Endothelial cell of umbilical vein (primary cell): ENCODE data around the gene AUH. TPM values are rescaled to one million over a fixed set of nuclear protein-coding genes. Genes with fewer than 3 reads are reported as not detected.

Experiments
- BruUV-seq: library from RNA; stranded (reverse); fragments of 400-500 nt; replicated peaks from 2 replicates; lab custom pipeline; 2021; lab: Mats Ljungman, UMichigan
- CTCF ChIA-PET: fragments of 300-600, 350-600 bp; sonication (Branson Sonifier 250); formaldehyde crosslinking; loops from one replicate; lab custom pipeline; 2021; ENCODE audit warnings: antibody characterized with exemption, inconsistent platforms; lab: Charles Lee
- POLR2A ChIA-PET: fragments of 300-600, 350-600 bp; sonication (Branson Sonifier 250); formaldehyde crosslinking; loops from one replicate; lab custom pipeline; 2021; ENCODE audit warnings: antibody characterized with exemption, inconsistent platforms; lab: Charles Lee
- DNase-seq: peaks from one replicate; pipeline ENCODE4 v3.0.0-alpha.2; 2011; ENCODE audit warnings: low read depth, low spot score
- FAIRE-seq: peaks from 2 replicates; lab custom pipeline; 2011; peaks lifted over from hg19 to GRCh38; lab: Jason Lieb, UNC
- H2AFZ ChIP-seq: 2 replicates; pipeline ENCODE4 v1.6.0; 2012; ENCODE audit warnings: low read depth, low read length, control low read depth, inconsistent platforms
- H3K27ac ChIP-seq: 2 replicates; pipeline ENCODE4 v1.5.1; 2011; ENCODE audit warnings: low read depth, mild to moderate bottlenecking, control low read depth, low read length, moderate library complexity; ENCODE audit not compliant: insufficient read depth
- H3K27me3 ChIP-seq, 2 experiments: 2 replicates each; pipeline versions ENCODE4 v1.6.0 to v1.6.1; 2011; ENCODE audit warnings: low read length in 2 of 2, mixed read lengths in 1 of 2; ENCODE audit not compliant: control insufficient read depth in 2 of 2, insufficient read depth in 2 of 2
- H3K36me3 ChIP-seq, 2 experiments: 2 replicates in 1 of 2; 3 replicates in 1 of 2; pipeline ENCODE4 v1.5.1; 2011; ENCODE audit warnings: low read length in 2 of 2, mild to moderate bottlenecking in 1 of 2, moderate library complexity in 1 of 2; ENCODE audit not compliant: control insufficient read depth in 2 of 2, insufficient read depth in 2 of 2; ENCODE audit errors: extremely low read depth in 1 of 2
- H3K4me1 ChIP-seq: 3 replicates; pipeline ENCODE4 v1.5.1; 2011; ENCODE audit warnings: mild to moderate bottlenecking, low read length; ENCODE audit not compliant: control insufficient read depth, insufficient read depth; ENCODE audit errors: extremely low read depth
- H3K4me2 ChIP-seq: 2 replicates; pipeline ENCODE4 v1.6.1; 2011; ENCODE audit warnings: low read length, control low read depth, mixed read lengths; ENCODE audit not compliant: insufficient read depth
- H3K4me3 ChIP-seq, 3 experiments: fragments of 200-600 bp in 1 of 3; sonication (generic), shearing (Covaris generic) in 1 of 3; replicated peaks in 1 of 3; 2 replicates each; pipeline ENCODE4 v1.5.1; 2011 to 2016; ENCODE audit warnings: control low read depth in 3 of 3, low read length in 3 of 3, mild to moderate bottlenecking in 2 of 3, inconsistent platforms in 1 of 3, low read depth in 1 of 3, moderate library complexity in 1 of 3; ENCODE audit not compliant: insufficient read depth in 1 of 3
- H3K79me2 ChIP-seq: 2 replicates; pipeline ENCODE4 v1.6.0; 2012; ENCODE audit warnings: low read length, inconsistent platforms; ENCODE audit not compliant: control insufficient read depth, insufficient read depth
- H3K9ac ChIP-seq: replicated peaks from 2 replicates; pipeline ENCODE3; 2011; ENCODE audit warnings: low read length, control low read depth; ENCODE audit not compliant: insufficient read depth; ENCODE audit errors: extremely low read depth
- H3K9me1 ChIP-seq: replicated peaks from 3 replicates; pipeline ENCODE4 v1.6.0; 2011; ENCODE audit warnings: mild to moderate bottlenecking, low read length; ENCODE audit not compliant: control insufficient read depth, insufficient read depth; ENCODE audit errors: extremely low read depth
- H3K9me3 ChIP-seq: replicated peaks from 2 replicates; pipeline ENCODE4 v1.5.1; 2012; ENCODE audit warnings: low read length, inconsistent platforms; ENCODE audit not compliant: control insufficient read depth, insufficient read depth
- H4K20me1 ChIP-seq: replicated peaks from 2 replicates; pipeline ENCODE3; 2011; ENCODE audit warnings: mild to moderate bottlenecking, low read length; ENCODE audit not compliant: control insufficient read depth, insufficient read depth; ENCODE audit errors: extremely low read depth
- EZH2 ChIP-seq: IDR thresholded peaks from 2 replicates; pipeline ENCODE4 v1.6.1; 2012; ENCODE audit warnings: borderline replicate concordance, low read depth, mild to moderate bottlenecking, moderate library complexity, low read length, inconsistent platforms; ENCODE audit not compliant: severe bottlenecking
- FOS ChIP-seq: IDR thresholded peaks from 2 replicates; pipeline ENCODE4 v1.6.1; 2011; ENCODE audit warnings: mild to moderate bottlenecking, low read length, moderate library complexity, borderline replicate concordance; ENCODE audit not compliant: insufficient read depth
- GATA2 ChIP-seq: IDR thresholded peaks from 2 replicates; pipeline ENCODE4 v1.7.0; 2011; ENCODE audit warnings: low read depth, mild to moderate bottlenecking, moderate library complexity, mixed read lengths, low read length; ENCODE audit not compliant: insufficient read length, insufficient read depth
- JUN ChIP-seq: IDR thresholded peaks from 2 replicates; pipeline ENCODE4 v1.6.1; 2011; ENCODE audit warnings: borderline replicate concordance, low read depth; ENCODE audit not compliant: insufficient read length, insufficient read depth
- MYC ChIP-seq: IDR thresholded peaks from one replicate; pipeline ENCODE4 v1.6.1; 2011; ENCODE audit warnings: mild to moderate bottlenecking, low read depth, low read length
- POLR2A ChIP-seq: IDR thresholded peaks from 2 replicates; pipeline ENCODE4 v1.6.1; 2012; ENCODE audit warnings: low read depth, mild to moderate bottlenecking, control low read depth, low read length
- POLR2AphosphoS5 ChIP-seq: IDR thresholded peaks from 2 replicates; pipeline ENCODE4 v1.6.1; 2012; ENCODE audit warnings: low read depth, mild to moderate bottlenecking, control low read depth, low read length, moderate library complexity; ENCODE audit not compliant: insufficient read depth
- dilution Hi-C: fragments of 300-500 bp; cut with MboI; formaldehyde crosslinking; loops from one replicate; pipeline ENCODE4 v1.15.0; 2019; ENCODE audit warnings: low sequenced_read_pairs; ENCODE audit not compliant: extremely low pct_ligation_motif_present
- intact Hi-C: fragments of 100-400 bp; cut with micrococcal nuclease; formaldehyde crosslinking; loops from one replicate; pipeline ENCODE4 v1.10.0; 2022
- polyA plus RNA-seq, 4 experiments: library from polyadenylated mRNA; depleted of rRNA in 3 of 4; stranded (reverse) in 3 of 4; unstranded in 1 of 4; fragments of >200 nt; gene quantifications; 2 replicates each; pipeline versions ENCODE4 v1.2.1 to v1.2.3, GENCODE V29; 2011 to 2012; ENCODE audit warnings: missing spikeins in 1 of 4
- total RNA-seq: library from RNA; stranded (reverse); gene quantifications from 2 replicates; pipeline ENCODE4 v1.2.3, GENCODE V29; 2021
- TF ChIP-seq, protein P1 (sequence below), 2 donors: IDR thresholded peaks; 1 replicate in 1 of 2; 2 replicates in 1 of 2; pipeline ENCODE4 v1.5.1; 2011; ENCODE audit warnings: low read length in 2 of 2, mild to moderate bottlenecking in 2 of 2, moderate library complexity in 2 of 2, control low read depth in 1 of 2, inconsistent platforms in 1 of 2, low read depth in 1 of 2; ENCODE audit not compliant: insufficient read depth in 1 of 2; ENCODE audit errors: extremely low read depth in 1 of 2
- TF ChIP-seq, protein P2 (sequence below): IDR thresholded peaks from 2 replicates; pipeline ENCODE4 v1.6.1; 2011; ENCODE audit not compliant: insufficient read depth, insufficient read length

AUH gene
- total and polyA plus RNA-seq, 2 donors (not counting 3 experiments of a cell fraction or from before 2014, with no cell fraction given), result 2.3 to 9.2 TPM

DNA sequence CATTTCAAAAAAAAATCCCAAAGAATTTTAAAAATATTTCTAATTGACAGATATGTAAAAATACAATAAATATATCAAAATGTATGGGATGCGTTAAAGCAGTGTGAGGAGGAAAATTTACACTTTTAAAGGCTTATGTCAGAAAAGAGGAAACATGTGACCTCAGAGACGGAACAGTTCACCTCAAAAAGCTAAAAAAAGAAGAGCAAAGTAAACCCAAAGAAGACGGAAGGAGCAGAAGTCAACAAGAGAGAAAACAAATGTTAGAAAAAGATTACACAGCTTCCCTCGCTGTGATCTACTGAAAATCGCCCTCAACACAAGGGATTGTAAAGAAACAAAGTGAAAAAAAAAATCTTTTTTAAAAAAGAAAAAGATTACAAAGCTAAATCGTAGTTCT is 186.9 kb downstream of the AUH start:
- H3K9me3 ChIP-seq, result no peaks in the 10 kb centered on the region
- no peaks in the 10 kb centered on the region for H3K79me2 ChIP-seq
- H3K9me1 ChIP-seq, result no peaks in the 10 kb centered on the region
- no peaks in the 10 kb centered on the region for H3K36me3 ChIP-seq
- no peak overlapping the region for H3K27ac ChIP-seq
- POLR2A ChIA-PET, result no interaction called here
- FAIRE-seq (no peak), DNase-seq (no peak)
- H3K9ac ChIP-seq, result no peak overlapping the region
- CTCF ChIA-PET, result interaction anchor here (0.8 kb wide), 1 partner anchor 12 kb away, joined by 3 read pairs; no protein-coding TSS in a partner anchor
- no TSS peak for BruUV-seq
- H3K4me1 ChIP-seq, result no peaks in the 10 kb centered on the region
- dilution Hi-C loops (no loop called here), intact Hi-C loops (no loop called here)
- no peaks in the 10 kb centered on the region for H3K27me3 ChIP-seq
- H2AFZ ChIP-seq, result no peak overlapping the region
- no peak overlapping the region for H3K4me3 ChIP-seq
- H4K20me1 ChIP-seq, result no peaks in the 10 kb centered on the region
- TF ChIP-seq JUN (no peak), MYC (no peak), EZH2 (no peak), POLR2A (no peak)
- TF ChIP-seq, protein P1, sequence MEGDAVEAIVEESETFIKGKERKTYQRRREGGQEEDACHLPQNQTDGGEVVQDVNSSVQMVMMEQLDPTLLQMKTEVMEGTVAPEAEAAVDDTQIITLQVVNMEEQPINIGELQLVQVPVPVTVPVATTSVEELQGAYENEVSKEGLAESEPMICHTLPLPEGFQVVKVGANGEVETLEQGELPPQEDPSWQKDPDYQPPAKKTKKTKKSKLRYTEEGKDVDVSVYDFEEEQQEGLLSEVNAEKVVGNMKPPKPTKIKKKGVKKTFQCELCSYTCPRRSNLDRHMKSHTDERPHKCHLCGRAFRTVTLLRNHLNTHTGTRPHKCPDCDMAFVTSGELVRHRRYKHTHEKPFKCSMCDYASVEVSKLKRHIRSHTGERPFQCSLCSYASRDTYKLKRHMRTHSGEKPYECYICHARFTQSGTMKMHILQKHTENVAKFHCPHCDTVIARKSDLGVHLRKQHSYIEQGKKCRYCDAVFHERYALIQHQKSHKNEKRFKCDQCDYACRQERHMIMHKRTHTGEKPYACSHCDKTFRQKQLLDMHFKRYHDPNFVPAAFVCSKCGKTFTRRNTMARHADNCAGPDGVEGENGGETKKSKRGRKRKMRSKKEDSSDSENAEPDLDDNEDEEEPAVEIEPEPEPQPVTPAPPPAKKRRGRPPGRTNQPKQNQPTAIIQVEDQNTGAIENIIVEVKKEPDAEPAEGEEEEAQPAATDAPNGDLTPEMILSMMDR (IDR thresholded peaks at IDR 0.05; ENCODE audit: extremely low read depth in 1 of 2, insufficient read depth in 1 of 2, low read depth in 1 of 2, low read length in 2 of 2), result no peak
- TF ChIP-seq, protein P2, sequence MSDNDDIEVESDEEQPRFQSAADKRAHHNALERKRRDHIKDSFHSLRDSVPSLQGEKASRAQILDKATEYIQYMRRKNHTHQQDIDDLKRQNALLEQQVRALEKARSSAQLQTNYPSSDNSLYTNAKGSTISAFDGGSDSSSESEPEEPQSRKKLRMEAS, result no peak
- no peak overlapping the region for H3K4me2 ChIP-seq

DNA sequence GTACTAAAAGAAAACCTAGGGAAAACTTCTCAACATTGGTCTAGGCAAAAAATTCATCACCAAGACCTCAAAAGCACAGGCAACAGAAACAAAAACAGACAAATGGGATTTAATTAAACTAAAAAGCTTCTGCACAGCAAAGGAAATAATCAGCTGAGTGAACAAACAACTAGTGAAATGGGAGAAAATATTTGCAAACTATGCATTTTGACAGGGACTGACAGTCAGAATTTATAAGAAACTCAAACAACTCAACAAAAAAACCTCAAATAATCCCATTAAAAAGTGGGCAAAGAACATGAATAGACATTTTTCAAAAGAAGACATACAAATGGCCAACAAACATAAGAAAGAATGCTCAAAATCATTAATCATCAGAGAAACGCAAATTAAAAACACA is 189.4 kb downstream of the AUH start:
- dilution Hi-C loops, result no loop called here
- Histone ChIP-seq H3K9ac (no peak overlapping the region), H3K79me2 (no peaks in the 10 kb centered on the region), H3K27ac (no peak overlapping the region), H4K20me1 (no peaks in the 10 kb centered on the region), H3K27me3 (no peaks in the 10 kb centered on the region), H3K36me3 (no peaks in the 10 kb centered on the region), H3K4me2 (no peak overlapping the region), H3K9me1 (no peaks in the 10 kb centered on the region), H3K4me3 (no peak overlapping the region), H3K4me1 (no peaks in the 10 kb centered on the region), H3K9me3 (no peaks in the 10 kb centered on the region), H2AFZ (no peak overlapping the region)
- ChIA-PET CTCF (no interaction called here), POLR2A (no interaction called here)
- BruUV-seq, result no TSS peak
- intact Hi-C loops, result no loop called here
- DNase-seq (no peak), FAIRE-seq (no peak)
- TF ChIP-seq POLR2AphosphoS5, result no peak
- TF ChIP-seq, protein P1 (IDR thresholded peaks at IDR 0.05; ENCODE audit: extremely low read depth in 1 of 2, insufficient read depth in 1 of 2, low read depth in 1 of 2, low read length in 2 of 2), result no peak
- no peak for TF ChIP-seq JUN
- TF ChIP-seq, protein P2, result no peak
- no peak for TF ChIP-seq FOS
- TF ChIP-seq POLR2A, result no peak
- TF ChIP-seq MYC, result no peak
- TF ChIP-seq GATA2, result no peak
- TF ChIP-seq EZH2, result no peak
